Activated CD4-positive, alpha-beta T cell treated with anti-CD3 and anti-CD28 coated beads, Interleukin-2, amount 10 ng/mL, durations not matched to agents 7 days and 5 days (primary cell): ENCODE data around the gene STK10. TPM values are rescaled to one million over a fixed set of nuclear protein-coding genes. Genes with fewer than 3 reads are reported as not detected.

Experiments
- CTCF ChIA-PET: fragments of 350-600 bp; sonication (Branson Sonifier 250); formaldehyde crosslinking; loops from one replicate; lab custom pipeline; 2021; ENCODE audit warnings: antibody characterized with exemption; lab: Charles Lee
- POLR2A ChIA-PET: fragments of 350-600 bp; sonication (Branson Sonifier 250); formaldehyde crosslinking; loops from one replicate; lab custom pipeline; 2021; ENCODE audit warnings: antibody characterized with exemption; lab: Charles Lee
- DNase-seq: peaks from one replicate; pipeline ENCODE4 v3.0.0-alpha.2; 2020
- H3K27ac Mint-ChIP-seq: one replicate; pipeline ENCODE4 v1.8.0; 2021; ENCODE audit warnings: mild to moderate bottlenecking, moderate library complexity, mixed read lengths
- H3K27me3 Mint-ChIP-seq: one replicate; pipeline ENCODE4 v1.8.0; 2021; ENCODE audit warnings: mixed read lengths
- H3K36me3 Mint-ChIP-seq: one replicate; pipeline ENCODE4 v1.8.0; 2021; ENCODE audit warnings: low read depth, mixed read lengths
- H3K4me1 Mint-ChIP-seq: one replicate; pipeline ENCODE4 v1.8.0; 2021; ENCODE audit warnings: mixed read lengths
- H3K4me3 Mint-ChIP-seq: one replicate; pipeline ENCODE4 v1.8.0; 2021; ENCODE audit warnings: mild to moderate bottlenecking, moderate library complexity, mixed read lengths
- H3K9me3 Mint-ChIP-seq: one replicate; pipeline ENCODE4 v1.8.0; 2021; ENCODE audit warnings: mixed read lengths
- total RNA-seq, 2 experiments: library from RNA; stranded (reverse); gene quantifications; one replicate each; pipeline ENCODE4 v1.2.3, GENCODE V29; 2021

STK10 gene
- total RNA-seq, 2 experiments from 2014 or later = 299 to 312 TPM

DNA sequence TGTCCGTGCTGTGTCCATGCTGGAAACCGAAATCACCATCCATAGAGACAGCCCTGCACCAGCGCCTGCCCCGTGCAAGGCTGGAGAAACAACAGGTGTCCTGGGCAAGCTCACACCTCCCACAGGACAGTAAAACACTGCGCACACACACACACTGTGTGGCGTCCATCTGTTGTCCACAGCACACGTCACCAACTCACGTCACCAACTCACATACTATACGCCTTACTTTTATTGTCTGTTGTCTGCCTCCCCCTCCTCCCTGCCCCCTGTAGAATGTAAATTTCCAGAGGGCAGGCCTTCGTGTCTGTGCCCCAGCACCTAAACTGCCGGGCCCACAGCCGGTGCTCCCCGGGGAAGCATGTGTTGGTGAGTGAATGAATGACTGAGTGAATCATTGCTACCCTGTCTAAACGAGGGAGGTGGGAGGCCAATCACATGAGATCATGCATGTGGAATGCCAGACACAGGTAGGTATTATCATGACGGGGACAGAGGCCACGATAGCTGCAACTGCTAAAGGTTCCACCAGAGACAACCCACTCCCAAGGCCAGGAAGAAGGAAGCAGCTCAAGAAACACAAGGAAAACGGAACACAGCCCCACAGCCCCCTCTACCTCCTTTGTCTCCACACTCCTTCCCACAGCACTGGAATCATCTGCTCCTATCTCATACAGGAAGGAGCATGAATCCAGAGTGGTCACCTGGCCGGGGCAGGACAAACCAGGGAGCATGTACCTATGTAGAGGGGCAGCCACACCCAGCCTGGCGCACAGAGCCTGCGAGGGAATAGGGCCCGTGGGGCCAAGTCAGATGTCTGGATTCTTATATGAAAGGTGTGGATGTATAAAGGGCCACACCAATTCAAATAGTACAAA, 41.9 kb downstream of the STK10 start:
- peaks cover 51% of the 10 kb centered on the region for H3K36me3 Mint-ChIP-seq
- H3K4me1 Mint-ChIP-seq = peaks cover 68% of the 10 kb centered on the region
- ChIA-PET CTCF (no interaction called here), POLR2A (no interaction called here)
- H3K4me3 Mint-ChIP-seq = no peak overlapping the region
- no peaks in the 10 kb centered on the region for H3K9me3 Mint-ChIP-seq
- H3K27ac Mint-ChIP-seq = peak overlapping the region; percentile 72
- no peaks in the 10 kb centered on the region for H3K27me3 Mint-ChIP-seq
- no peak for DNase-seq

DNA sequence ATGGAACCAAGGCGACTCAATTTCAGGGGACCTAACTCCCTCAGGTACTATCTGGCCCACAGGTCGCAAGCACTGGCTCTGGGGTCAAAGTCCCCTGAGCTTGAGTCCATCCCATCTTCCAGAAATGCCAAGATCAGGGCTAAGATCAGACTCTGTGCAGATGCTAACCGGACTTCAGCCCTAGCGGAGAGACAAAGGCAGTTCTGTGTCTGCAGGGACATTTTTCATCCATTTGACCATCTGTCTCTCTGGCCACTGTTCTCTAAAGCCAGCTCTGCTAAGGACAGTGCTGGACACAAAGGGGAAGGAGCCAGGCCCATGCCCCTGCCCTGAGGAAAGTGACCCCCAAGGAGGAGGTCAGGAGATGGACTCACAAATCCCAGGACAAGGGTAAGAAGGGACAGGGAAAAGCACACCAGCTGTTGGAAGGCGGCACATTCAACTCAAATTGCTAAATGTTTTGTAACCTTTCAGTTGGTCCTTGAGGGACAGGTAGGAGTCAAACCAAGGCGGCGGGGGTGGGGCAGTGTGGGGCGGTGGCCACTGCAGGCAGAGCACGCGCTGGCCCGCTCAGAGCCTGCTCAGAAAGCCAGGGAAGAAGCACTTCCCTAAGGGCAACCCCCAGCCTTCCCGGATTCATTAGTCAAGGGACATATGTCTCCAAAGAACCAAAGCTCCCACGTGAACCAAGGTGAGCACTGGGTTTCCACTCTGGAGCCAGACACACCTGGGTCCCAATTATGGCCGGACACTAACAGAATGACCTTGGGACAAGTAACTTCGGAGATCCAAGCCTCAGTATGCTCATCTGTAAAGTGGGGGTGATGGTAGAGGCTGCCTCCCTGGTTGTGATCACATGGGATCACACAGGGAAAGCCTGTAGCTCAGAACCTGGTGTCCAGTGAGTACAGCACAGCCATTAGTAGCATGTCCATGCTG, 42.8 kb downstream of the STK10 start:
- DNase-seq = no peak
- no peaks in the 10 kb centered on the region for H3K9me3 Mint-ChIP-seq
- no peaks in the 10 kb centered on the region for H3K27me3 Mint-ChIP-seq
- H3K4me3 Mint-ChIP-seq = no peak overlapping the region
- H3K36me3 Mint-ChIP-seq = peaks cover 50% of the 10 kb centered on the region
- H3K27ac Mint-ChIP-seq = no peak overlapping the region
- H3K4me1 Mint-ChIP-seq = peaks cover 65% of the 10 kb centered on the region
- POLR2A ChIA-PET = no interaction called here
- CTCF ChIA-PET = interaction anchor here (0.6 kb wide), 1 partner anchor 234 kb away, joined by 3 read pairs; no protein-coding TSS in a partner anchor

GRCh38 chr5:172144291-172144815, 43.7 kb downstream of the STK10 start:
- CTCF ChIA-PET = interaction anchor here (0.6 kb wide), 1 partner anchor 233 kb away, joined by 3 read pairs; no protein-coding TSS in a partner anchor

DNA sequence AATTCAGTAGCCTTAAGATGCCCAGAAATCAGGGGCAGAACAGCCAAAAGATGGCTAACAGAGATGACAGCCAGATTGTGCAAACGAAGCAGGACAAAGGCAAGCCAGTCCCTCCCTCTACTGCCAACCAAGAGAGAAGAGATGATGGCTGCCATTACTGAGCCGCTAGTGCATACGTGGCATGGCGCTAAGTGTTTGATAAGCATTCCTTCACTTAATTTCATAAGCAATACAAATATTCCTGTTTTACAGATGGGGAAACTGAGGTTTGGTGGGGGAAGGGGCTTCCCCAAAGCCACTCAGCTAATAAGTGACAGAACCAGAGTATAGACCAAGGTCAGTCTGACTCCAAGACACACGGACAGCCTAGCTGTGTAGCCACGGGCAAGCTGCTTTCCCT, 44.1 kb downstream of the STK10 start:
- Mint-ChIP-seq H3K27ac (no peak overlapping the region), H3K27me3 (no peaks in the 10 kb centered on the region), H3K4me3 (no peak overlapping the region), H3K4me1 (peaks cover 71% of the 10 kb centered on the region), H3K9me3 (no peaks in the 10 kb centered on the region), H3K36me3 (peaks cover 57% of the 10 kb centered on the region)
- POLR2A ChIA-PET = no interaction called here
- CTCF ChIA-PET = no interaction called here
- DNase-seq = no peak

More at GRCh38 chr5:172144291-172144815, 43.7 kb downstream of the STK10 start:
- POLR2A ChIA-PET = no interaction called here
- Mint-ChIP-seq H3K9me3 (no peaks in the 10 kb centered on the region), H3K27ac (no peak overlapping the region), H3K36me3 (peaks cover 57% of the 10 kb centered on the region), H3K4me3 (no peak overlapping the region), H3K4me1 (peaks cover 68% of the 10 kb centered on the region), H3K27me3 (no peaks in the 10 kb centered on the region)
- DNase-seq = no peak

- ChIA-PET POLR2A (no interaction called here), CTCF (interaction anchor here (0.9 to 1.6 kb wide), 2 partner anchors 9 to 32 kb away, joined by 3 read pairs; no protein-coding TSS in a partner anchor)
- DNase-seq = no peak
- Mint-ChIP-seq H3K27me3 (no peaks in the 10 kb centered on the region), H3K9me3 (no peaks in the 10 kb centered on the region), H3K27ac (peak overlapping the region; percentile 68), H3K36me3 (peaks cover 55% of the 10 kb centered on the region), H3K4me3 (no peak overlapping the region), H3K4me1 (peaks cover 71% of the 10 kb centered on the region)
Measured at GRCh38 chr5:172142709-172143215, 45.3 kb downstream of the STK10 start.

- ChIA-PET CTCF (interaction anchor here (0.9 to 1.6 kb wide), 2 partner anchors 10 to 33 kb away, joined by 3 read pairs; no protein-coding TSS in a partner anchor), POLR2A (no interaction called here)
- no peak for DNase-seq
- Mint-ChIP-seq H3K36me3 (peaks cover 53% of the 10 kb centered on the region), H3K4me1 (peaks cover 69% of the 10 kb centered on the region), H3K27me3 (no peaks in the 10 kb centered on the region), H3K9me3 (peaks cover 3% of the 10 kb centered on the region), H3K27ac (no peak overlapping the region), H3K4me3 (no peak overlapping the region)
Measured at GRCh38 chr5:172141949-172142319, 46.1 kb downstream of the STK10 start.

DNA sequence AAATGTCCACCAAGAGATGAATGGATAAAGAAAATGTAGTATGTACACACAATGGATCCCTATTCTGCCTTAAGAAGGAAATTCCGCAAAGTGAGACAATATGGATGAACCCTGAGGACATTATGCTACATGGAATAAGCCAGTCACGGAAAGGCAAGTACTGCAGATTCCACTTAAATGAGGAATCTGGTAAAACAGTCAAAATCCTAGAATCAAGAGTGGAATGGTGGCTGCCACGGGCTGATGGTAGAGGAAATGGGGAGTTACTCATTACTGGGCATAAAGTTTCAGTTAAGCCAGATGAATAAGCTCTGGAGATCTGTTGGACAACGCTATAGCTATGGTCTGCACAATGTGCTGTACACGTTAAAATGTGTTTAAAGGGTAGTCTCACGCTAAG, 47.2 kb downstream of the STK10 start:
- CTCF ChIA-PET = interaction anchor here (0.7 kb wide), 1 partner anchor 9 kb away, joined by 3 read pairs; no protein-coding TSS in a partner anchor
- Mint-ChIP-seq H3K4me3 (no peak overlapping the region), H3K9me3 (peaks cover 3% of the 10 kb centered on the region), H3K4me1 (peaks cover 64% of the 10 kb centered on the region), H3K27me3 (no peaks in the 10 kb centered on the region), H3K27ac (no peak overlapping the region), H3K36me3 (peaks cover 48% of the 10 kb centered on the region)
- DNase-seq = no peak
- POLR2A ChIA-PET = no interaction called here

GRCh38 chr5:172140120-172140519, 47.9 kb downstream of the STK10 start:
- no peak for DNase-seq
- Mint-ChIP-seq H3K27ac (peak overlapping the region; percentile 31), H3K27me3 (no peaks in the 10 kb centered on the region), H3K4me3 (no peak overlapping the region), H3K4me1 (peaks cover 66% of the 10 kb centered on the region), H3K9me3 (peaks cover 3% of the 10 kb centered on the region), H3K36me3 (peaks cover 53% of the 10 kb centered on the region)
- ChIA-PET POLR2A (no interaction called here), CTCF (no interaction called here)

GRCh38 chr5:172137046-172137445, 51.0 kb downstream of the STK10 start:
- H3K9me3 Mint-ChIP-seq = peaks cover 3% of the 10 kb centered on the region
- H3K27ac Mint-ChIP-seq = peak overlapping the region; percentile 33
- H3K36me3 Mint-ChIP-seq = peaks cover 71% of the 10 kb centered on the region

GRCh38 chr5:172133359-172134029, 54.5 kb downstream of the STK10 start:
- ChIA-PET POLR2A (no interaction called here), CTCF (interaction anchor here (1.0 to 1.3 kb wide), 3 partner anchors 34 to 55 kb away, joined by 3 to 4 read pairs (median 4); partner anchors contain the start of gene STK10)
- Mint-ChIP-seq H3K27me3 (no peaks in the 10 kb centered on the region), H3K4me1 (peaks cover 56% of the 10 kb centered on the region), H3K4me3 (no peak overlapping the region), H3K9me3 (peaks cover 3% of the 10 kb centered on the region), H3K36me3 (peaks cover 72% of the 10 kb centered on the region), H3K27ac (peak overlapping the region; percentile 84)
- DNase-seq = no peak

More at GRCh38 chr5:172137046-172137445, 51.0 kb downstream of the STK10 start:
- no peak for DNase-seq
- H3K4me1 Mint-ChIP-seq = peaks cover 63% of the 10 kb centered on the region
- POLR2A ChIA-PET = no interaction called here
- H3K27me3 Mint-ChIP-seq = no peaks in the 10 kb centered on the region
- H3K4me3 Mint-ChIP-seq = no peak overlapping the region
- CTCF ChIA-PET = no interaction called here

DNA sequence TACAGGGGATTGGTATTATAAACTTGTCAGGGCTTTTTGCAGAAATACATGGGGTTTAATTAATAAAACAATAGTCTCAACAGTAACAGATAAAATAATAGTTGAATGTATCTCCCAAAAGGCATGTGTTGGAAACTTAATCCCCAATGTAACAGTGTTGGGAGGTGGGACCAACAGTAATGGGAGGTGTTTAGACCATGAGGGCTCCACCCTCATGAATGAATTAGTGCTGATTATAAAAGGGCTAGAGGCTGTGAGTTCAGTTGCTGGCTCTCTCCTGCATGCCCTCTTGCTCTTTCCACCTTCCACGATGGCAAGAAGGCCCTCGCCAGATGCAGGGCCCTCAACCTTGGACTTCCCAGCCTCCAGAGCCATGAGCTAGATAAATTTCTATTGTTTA, 56.3 kb downstream of the STK10 start:
- no peak overlapping the region for H3K4me3 Mint-ChIP-seq
- no peak overlapping the region for H3K27ac Mint-ChIP-seq
- H3K9me3 Mint-ChIP-seq = no peaks in the 10 kb centered on the region
- POLR2A ChIA-PET = no interaction called here
- peaks cover 78% of the 10 kb centered on the region for H3K36me3 Mint-ChIP-seq
- no peaks in the 10 kb centered on the region for H3K27me3 Mint-ChIP-seq
- peaks cover 60% of the 10 kb centered on the region for H3K4me1 Mint-ChIP-seq
- no peak for DNase-seq
- CTCF ChIA-PET = interaction anchor here (0.8 to 1.2 kb wide), 6 partner anchors 15 to 101 kb away, joined by 3 read pairs; no protein-coding TSS in a partner anchor
